Caco-2 (cell line): ENCODE measurements around the gene SEMA4C. TPM values are rescaled to one million over a fixed set of nuclear protein-coding genes. Genes with fewer than 3 reads are reported as not detected.

Experiments used
- BruUV-seq: library from RNA; stranded (reverse); fragments of 400-500 nt; replicated peaks from 2 replicates; lab custom pipeline; 2021; lab: Mats Ljungman, UMichigan
- CTCF ChIA-PET: fragments of 300-600 bp; sonication (Branson Sonifier 250); formaldehyde crosslinking; loops from one replicate; lab custom pipeline; 2022; ENCODE audit warnings: antibody characterized with exemption; lab: Charles Lee
- POLR2A ChIA-PET: fragments of 300-600 bp; sonication (Branson Sonifier 250); formaldehyde crosslinking; loops from one replicate; lab custom pipeline; 2022; ENCODE audit warnings: antibody characterized with exemption; lab: Charles Lee
- DNase-seq, 2 experiments: peaks; one replicate each; pipeline versions ENCODE4 v3.0.0 to v3.0.0-alpha.2; 2020 to 2022
- H3K27me3 ChIP-seq: replicated peaks from 2 replicates; pipeline ENCODE4 v1.6.0; 2011; ENCODE audit warnings: low read length; ENCODE audit not compliant: control insufficient read depth, insufficient read depth
- H3K36me3 ChIP-seq: 2 replicates; pipeline ENCODE4 v1.5.1; 2011; ENCODE audit warnings: low read length; ENCODE audit not compliant: control insufficient read depth, insufficient read depth
- H3K4me1 ChIP-seq: fragments of 250-450 bp; sonication (Bioruptor Pico); 2 replicates; pipeline ENCODE4 v1.5.1; 2020; ENCODE audit warnings: mild to moderate bottlenecking
- H3K4me3 ChIP-seq: 2 replicates; pipeline ENCODE4 v1.5.1; 2011; ENCODE audit warnings: low read depth, mild to moderate bottlenecking, control low read depth, low read length
- H3K9me3 ChIP-seq: fragments of 250-450 bp; sonication (Bioruptor Pico); 2 replicates; pipeline ENCODE4 v1.5.1; 2020; ENCODE audit warnings: mild to moderate bottlenecking, moderate library complexity
- H3K27ac Mint-ChIP-seq: one replicate; pipeline ENCODE4 v1.8.0; 2022; ENCODE audit warnings: mixed read lengths; ENCODE audit not compliant: unreplicated experiment
- H3K27me3 Mint-ChIP-seq: one replicate; pipeline ENCODE4 v1.8.0; 2022; ENCODE audit warnings: mixed read lengths; ENCODE audit not compliant: insufficient read depth, unreplicated experiment
- H3K36me3 Mint-ChIP-seq: one replicate; pipeline ENCODE4 v1.8.0; 2022; ENCODE audit warnings: mild to moderate bottlenecking, mixed read lengths; ENCODE audit not compliant: insufficient read depth, unreplicated experiment
- H3K4me1 Mint-ChIP-seq: one replicate; pipeline ENCODE4 v1.8.0; 2022; ENCODE audit warnings: low read depth, mixed read lengths; ENCODE audit not compliant: unreplicated experiment
- H3K4me3 Mint-ChIP-seq: one replicate; pipeline ENCODE4 v1.8.0; 2022; ENCODE audit warnings: mild to moderate bottlenecking, moderate library complexity, mixed read lengths; ENCODE audit not compliant: unreplicated experiment
- H3K9me3 Mint-ChIP-seq: one replicate; pipeline ENCODE4 v1.8.0; 2022; ENCODE audit warnings: mixed read lengths; ENCODE audit not compliant: unreplicated experiment
- CTCF ChIP-seq, 2 experiments: fragments of 200-600 bp in 1 of 2; IDR thresholded peaks; 1 replicate in 1 of 2; 2 replicates in 1 of 2; pipeline versions ENCODE4 v1.5.1 to v1.8.0; 2011 to 2022; ENCODE audit warnings: antibody characterized with exemption in 1 of 2, control low read depth in 1 of 2, inconsistent platforms in 1 of 2, low read depth in 1 of 2, low read length in 1 of 2, mild to moderate bottlenecking in 1 of 2, moderate library complexity in 1 of 2; ENCODE audit not compliant: insufficient read depth in 1 of 2, severe bottlenecking in 1 of 2, unreplicated experiment in 1 of 2
- intact Hi-C: fragments of 100-400 bp; cut with micrococcal nuclease; formaldehyde crosslinking; loops from one replicate; pipeline ENCODE4 v1.10.0; 2022; ENCODE audit not compliant: unreplicated experiment
- total RNA-seq: library from RNA; stranded (reverse); gene quantifications from 2 replicates; pipeline ENCODE4 v1.2.3, GENCODE V29; 2022

The SEMA4C gene
- total RNA-seq, 1 experiment from 2014 or later: 29.9 TPM

- no peaks in the 10 kb centered on the region for H3K4me1 Mint-ChIP-seq
- no peaks in the 10 kb centered on the region for H3K27me3 Mint-ChIP-seq
- no peaks in the 10 kb centered on the region for H3K9me3 Mint-ChIP-seq
- Histone ChIP-seq H3K27me3 (no peaks in the 10 kb centered on the region), H3K9me3 (no peaks in the 10 kb centered on the region), H3K36me3 (no peaks in the 10 kb centered on the region), H3K4me3 (no peak overlapping the region), H3K4me1 (peaks cover 6% of the 10 kb centered on the region)
- no peak for DNase-seq
- CTCF ChIA-PET: interaction anchor here (0.6 to 1.0 kb wide), 2 partner anchors 32 to 920 kb away, joined by 3 to 5 read pairs; no protein-coding TSS in a partner anchor
- no peak for TF ChIP-seq CTCF (IDR thresholded peaks at IDR 0.05; ENCODE audit: insufficient read depth in 1 of 2, low read depth in 1 of 2, low read length in 1 of 2, severe bottlenecking in 1 of 2, unreplicated experiment in 1 of 2)
- intact Hi-C loops: no loop called here
- POLR2A ChIA-PET: no interaction called here
- no peaks in the 10 kb centered on the region for H3K36me3 Mint-ChIP-seq
- no peak overlapping the region for H3K4me3 Mint-ChIP-seq
- H3K27ac Mint-ChIP-seq: no peak overlapping the region
- BruUV-seq: no TSS peak
Measured at GRCh38 chr2:96900237-96900636, 30.4 kb upstream of the SEMA4C start.

- no TSS peak for BruUV-seq
- H3K4me1 Mint-ChIP-seq: no peaks in the 10 kb centered on the region
- peaks cover 6% of the 10 kb centered on the region for H3K4me1 ChIP-seq
- ChIA-PET POLR2A (no interaction called here), CTCF (no interaction called here)
- H3K9me3 ChIP-seq: no peaks in the 10 kb centered on the region
- intact Hi-C loops: no loop called here
- no peaks in the 10 kb centered on the region for H3K9me3 Mint-ChIP-seq
- H3K36me3 Mint-ChIP-seq: no peaks in the 10 kb centered on the region
- TF ChIP-seq CTCF (IDR thresholded peaks at IDR 0.05; ENCODE audit: insufficient read depth in 1 of 2, low read depth in 1 of 2, low read length in 1 of 2, severe bottlenecking in 1 of 2, unreplicated experiment in 1 of 2): no peak
- H3K27ac Mint-ChIP-seq: no peak overlapping the region
- no peak overlapping the region for H3K4me3 ChIP-seq
- no peaks in the 10 kb centered on the region for H3K27me3 Mint-ChIP-seq
- DNase-seq: no peak
- no peaks in the 10 kb centered on the region for H3K36me3 ChIP-seq
- no peaks in the 10 kb centered on the region for H3K27me3 ChIP-seq
- H3K4me3 Mint-ChIP-seq: no peak overlapping the region
Measured at GRCh38 chr2:96899413-96899741, 29.5 kb upstream of the SEMA4C start.

GRCh38 chr2:96898641-96899412 is 28.9 kb upstream of the SEMA4C start:
- ChIA-PET POLR2A (no interaction called here), CTCF (no interaction called here)
- Histone ChIP-seq H3K9me3 (no peaks in the 10 kb centered on the region), H3K36me3 (no peaks in the 10 kb centered on the region), H3K4me3 (no peak overlapping the region), H3K4me1 (peaks cover 6% of the 10 kb centered on the region), H3K27me3 (no peaks in the 10 kb centered on the region)
- no peak for TF ChIP-seq CTCF (IDR thresholded peaks at IDR 0.05; ENCODE audit: insufficient read depth in 1 of 2, low read depth in 1 of 2, low read length in 1 of 2, severe bottlenecking in 1 of 2, unreplicated experiment in 1 of 2)
- Mint-ChIP-seq H3K27me3 (no peaks in the 10 kb centered on the region), H3K4me1 (no peaks in the 10 kb centered on the region), H3K9me3 (no peaks in the 10 kb centered on the region), H3K4me3 (no peak overlapping the region), H3K36me3 (no peaks in the 10 kb centered on the region), H3K27ac (no peak overlapping the region)
- intact Hi-C loops: no loop called here
- no TSS peak for BruUV-seq
- no peak for DNase-seq
